Mucosa of rectum (tissue), 2 donors: ENCODE measurements around the gene TOMM20.
"Not testable (repeated sequence)": the region's sequence is repeated elsewhere in the genome, so short reads cannot be mapped to it uniquely, and the experiment has no call there.

ENCODE experiments used
- H3K27ac ChIP-seq, 2 donors: one replicate each; pipeline ENCODE4 v1.7.0; 2013; ENCODE audit warnings: inconsistent platforms in 2 of 2, low read depth in 2 of 2, low read length in 2 of 2
- H3K27me3 ChIP-seq, 2 donors: one replicate each; pipeline ENCODE4 v1.7.0; 2013; ENCODE audit warnings: low read length in 2 of 2; ENCODE audit not compliant: control insufficient read depth in 2 of 2, insufficient read depth in 2 of 2
- H3K36me3 ChIP-seq, 2 donors: one replicate each; pipeline ENCODE4 v1.7.0; 2013; ENCODE audit warnings: low read length in 2 of 2; ENCODE audit not compliant: control insufficient read depth in 2 of 2, insufficient read depth in 2 of 2
- H3K4me1 ChIP-seq, 2 donors: one replicate each; pipeline ENCODE4 v1.7.0; 2013; ENCODE audit warnings: low read length in 2 of 2, mild to moderate bottlenecking in 1 of 2; ENCODE audit not compliant: control insufficient read depth in 2 of 2, insufficient read depth in 2 of 2
- H3K4me3 ChIP-seq, 2 donors: one replicate each; pipeline ENCODE4 v1.7.0; 2013; ENCODE audit warnings: low read length in 2 of 2
- H3K9ac ChIP-seq, 2 donors: one replicate each; pipeline ENCODE4 v1.7.0; 2013; ENCODE audit warnings: low read length in 2 of 2, low read depth in 1 of 2, mild to moderate bottlenecking in 1 of 2
- H3K9me3 ChIP-seq, 2 donors: one replicate each; pipeline ENCODE4 v1.7.0; 2013; ENCODE audit warnings: low read length in 2 of 2; ENCODE audit not compliant: control insufficient read depth in 2 of 2
- donor health status: healthy.
- donor health status: Normal muscosa, but diverticular disease.

Gene TOMM20

GRCh38 chr1:235093696-235094592, 34.7 kb downstream of the TOMM20 start:
- H3K4me3 ChIP-seq = peak overlapping the region; percentile 53 to 62
- peak overlapping the region in 1 of 2 donors; percentile 39 for H3K27ac ChIP-seq
- no peaks in the 10 kb centered on the region for H3K9me3 ChIP-seq

GRCh38 chr1:235093013-235093695, 35.5 kb downstream of the TOMM20 start:
- H3K27ac ChIP-seq = peak overlapping the region in 1 of 2 donors; percentile 39
- H3K9ac ChIP-seq = peak overlapping the region in 1 of 2 donors; percentile 65
- peaks cover 5 to 15% of the 10 kb centered on the region in 2 donors for H3K4me1 ChIP-seq
- no peaks in the 10 kb centered on the region for H3K36me3 ChIP-seq
- H3K4me3 ChIP-seq = peak overlapping the region; percentile 53 to 62
- no peaks in the 10 kb centered on the region for H3K27me3 ChIP-seq
- H3K9me3 ChIP-seq = no peaks in the 10 kb centered on the region

More at GRCh38 chr1:235093696-235094592, 34.7 kb downstream of the TOMM20 start:
- Histone ChIP-seq H3K36me3 (no peaks in the 10 kb centered on the region), H3K9ac (peak overlapping the region in 1 of 2 donors; percentile 65), H3K4me1 (peaks cover 5 to 15% of the 10 kb centered on the region in 2 donors), H3K27me3 (no peaks in the 10 kb centered on the region)

- not testable (repeated sequence) for H3K9ac ChIP-seq, H3K9me3 ChIP-seq, H3K4me3 ChIP-seq, H3K36me3 ChIP-seq, H3K27me3 ChIP-seq, H3K27ac ChIP-seq
- peaks cover 5 to 15% of the 10 kb centered on the region in 2 donors for H3K4me1 ChIP-seq
Measured at GRCh38 chr1:235092415-235092814, 36.2 kb downstream of the TOMM20 start.

- H3K9me3 ChIP-seq, H3K9ac ChIP-seq, H3K4me3 ChIP-seq, H3K27ac ChIP-seq, H3K36me3 ChIP-seq, H3K27me3 ChIP-seq: not testable (repeated sequence)
- H3K4me1 ChIP-seq = peaks cover 5 to 15% of the 10 kb centered on the region in 2 donors
Measured at GRCh38 chr1:235092045-235092406, 36.6 kb downstream of the TOMM20 start.

GRCh38 chr1:235091319-235092044, 37.2 kb downstream of the TOMM20 start:
- H3K9ac ChIP-seq, H3K27ac ChIP-seq, H3K27me3 ChIP-seq, H3K4me3 ChIP-seq, H3K9me3 ChIP-seq, H3K36me3 ChIP-seq: not testable (repeated sequence)
- H3K4me1 ChIP-seq = peaks cover 5 to 12% of the 10 kb centered on the region in 2 donors

- Histone ChIP-seq H3K9me3 (no peaks in the 10 kb centered on the region), H3K27ac (peak overlapping the region in 1 of 2 donors; percentile 9), H3K27me3 (no peaks in the 10 kb centered on the region), H3K36me3 (no peaks in the 10 kb centered on the region), H3K4me1 (peaks cover 5 to 9% of the 10 kb centered on the region in 2 donors), H3K9ac (no peak overlapping the region), H3K4me3 (no peak overlapping the region)
Measured at GRCh38 chr1:235090406-235091069, 38.1 kb downstream of the TOMM20 start.

GRCh38 chr1:235088907-235089306, 39.7 kb downstream of the TOMM20 start:
- Histone ChIP-seq H3K27me3 (no peaks in the 10 kb centered on the region), H3K9ac (no peak overlapping the region), H3K4me1 (peaks cover 9 to 13% of the 10 kb centered on the region in 2 donors), H3K36me3 (no peaks in the 10 kb centered on the region), H3K4me3 (no peak overlapping the region), H3K9me3 (no peaks in the 10 kb centered on the region), H3K27ac (no peak overlapping the region)

- no peaks in the 10 kb centered on the region for H3K9me3 ChIP-seq
- H3K4me1 ChIP-seq = peaks cover 11 to 14% of the 10 kb centered on the region in 2 donors
- no peak overlapping the region for H3K9ac ChIP-seq
- no peaks in the 10 kb centered on the region for H3K36me3 ChIP-seq
- no peaks in the 10 kb centered on the region for H3K27me3 ChIP-seq
- H3K27ac ChIP-seq = no peak overlapping the region
- H3K4me3 ChIP-seq = no peak overlapping the region
Measured at GRCh38 chr1:235088430-235088829, 40.2 kb downstream of the TOMM20 start.

- Histone ChIP-seq H3K9me3 (no peaks in the 10 kb centered on the region), H3K36me3 (no peaks in the 10 kb centered on the region), H3K9ac (no peak overlapping the region), H3K27ac (no peak overlapping the region), H3K4me3 (no peak overlapping the region), H3K4me1 (peaks cover 14% of the 10 kb centered on the region in 2 donors), H3K27me3 (no peaks in the 10 kb centered on the region)
Measured at GRCh38 chr1:235087906-235088305, 40.7 kb downstream of the TOMM20 start.
